GM13976 (cell line): Measurements from ENCODE around the gene SERAC1.
"Not testable (repeated sequence)": the region's sequence is repeated elsewhere in the genome, so short reads cannot be mapped to it uniquely, and the experiment has no call there.

Source experiments
- DNase-seq: peaks from one replicate; pipeline ENCODE4 v3.0.0; 2012; ENCODE audit warnings: low spot score
- CTCF ChIP-seq: IDR thresholded peaks from 2 replicates; pipeline ENCODE4 v1.5.1; 2012; ENCODE audit warnings: borderline replicate concordance, mild to moderate bottlenecking; ENCODE audit not compliant: insufficient read depth; ENCODE audit errors: extremely low read depth, missing control alignments, control extremely low read depth
- in situ Hi-C: fragments of 300-500 bp; cut with MboI; formaldehyde crosslinking; loops from one replicate; pipeline ENCODE4 v1.12.0; 2022; ENCODE audit warnings: low sequenced_read_pairs, mixed read lengths, inconsistent platforms; ENCODE audit not compliant: unreplicated experiment

The SERAC1 gene

GRCh38 chr6:158152659-158153058 lies 15.4 kb downstream of the SERAC1 start:
- no peak for TF ChIP-seq CTCF
- DNase-seq = no peak
- in situ Hi-C loops = no loop called here

GRCh38 chr6:158152025-158152424 lies 16.0 kb downstream of the SERAC1 start:
- DNase-seq, in situ Hi-C loops: not testable (repeated sequence)

DNA sequence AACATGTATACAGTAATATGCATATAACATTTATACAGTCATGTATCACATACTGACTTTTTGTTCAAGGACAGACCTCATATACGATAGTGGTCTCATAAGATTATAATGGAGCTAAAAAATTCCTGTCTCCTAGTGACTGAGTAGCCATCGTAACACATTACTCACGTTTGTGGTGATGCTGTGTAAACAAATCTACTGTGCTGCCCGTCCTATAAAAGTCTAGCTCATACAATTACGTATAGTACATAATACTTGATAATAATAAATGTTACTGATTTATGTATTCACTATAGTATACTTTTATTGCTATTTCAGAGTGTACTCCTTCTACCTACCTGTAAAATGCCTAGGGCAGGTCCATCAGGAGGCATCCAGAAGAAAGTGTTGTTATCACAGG lies 17.4 kb downstream of the SERAC1 start:
- DNase-seq = no peak
- TF ChIP-seq CTCF = no peak
- in situ Hi-C loops = no loop called here

- in situ Hi-C loops = no loop called here
- DNase-seq = no peak
- no peak for TF ChIP-seq CTCF
Measured at GRCh38 chr6:158149641-158150040, 18.4 kb downstream of the SERAC1 start.

- in situ Hi-C loops = no loop called here
- DNase-seq = peak; percentile 36
- TF ChIP-seq CTCF = no peak
Measured at GRCh38 chr6:158143700-158144099, 24.4 kb downstream of the SERAC1 start.

DNA sequence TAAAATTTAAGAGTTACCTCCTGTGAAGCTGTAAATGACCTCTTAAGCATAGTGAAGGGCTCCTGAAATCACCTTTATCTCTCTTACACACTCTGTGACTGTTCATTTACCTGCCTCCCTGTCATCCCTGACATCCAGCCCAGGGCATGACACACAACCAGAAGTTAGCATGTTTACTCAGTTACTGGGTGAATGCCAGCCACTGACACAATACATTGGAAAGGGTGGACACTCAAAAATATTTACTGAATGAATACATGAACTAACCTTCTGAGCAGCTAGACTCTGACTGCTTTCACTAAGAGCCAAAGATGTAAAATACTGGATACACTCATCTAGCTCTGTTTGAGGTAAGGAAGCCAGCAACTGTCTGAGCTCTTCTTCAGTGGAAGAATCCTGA lies 25.3 kb downstream of the SERAC1 start:
- no peak for DNase-seq
- in situ Hi-C loops = no loop called here
- TF ChIP-seq CTCF = no peak

DNA sequence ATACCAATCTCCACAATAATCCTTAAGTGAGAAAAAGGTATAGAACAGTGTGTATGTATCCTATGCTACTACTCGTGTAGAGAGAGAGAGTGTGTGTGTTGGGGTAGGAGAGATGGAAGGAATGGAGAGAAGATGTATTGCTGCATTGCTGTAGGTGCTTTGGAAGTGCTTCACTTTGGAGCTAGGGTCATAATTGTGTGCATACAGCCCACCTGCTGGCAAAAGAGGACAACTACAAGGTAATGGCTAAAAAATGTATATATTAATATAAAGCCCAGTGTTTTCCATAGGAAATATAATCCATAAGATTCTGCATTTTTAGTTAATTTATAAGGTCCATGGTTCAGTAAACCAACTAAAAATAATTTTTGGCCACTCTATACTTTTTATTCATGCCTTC lies 36.1 kb downstream of the SERAC1 start:
- in situ Hi-C loops = no loop called here
- peak; percentile 43 for DNase-seq
- TF ChIP-seq CTCF = peak; percentile 37
